Measurements from ENCODE around the gene LRP10. TPM values are rescaled to one million over a fixed set of nuclear protein-coding genes. Genes with fewer than 3 reads are reported as not detected.

LRP10 gene
- total and polyA plus RNA-seq, 2 of the 4 experiments (the other 2 are of a cell fraction): 25.1 to 118 TPM

- TF ChIP-seq, protein P1, sequence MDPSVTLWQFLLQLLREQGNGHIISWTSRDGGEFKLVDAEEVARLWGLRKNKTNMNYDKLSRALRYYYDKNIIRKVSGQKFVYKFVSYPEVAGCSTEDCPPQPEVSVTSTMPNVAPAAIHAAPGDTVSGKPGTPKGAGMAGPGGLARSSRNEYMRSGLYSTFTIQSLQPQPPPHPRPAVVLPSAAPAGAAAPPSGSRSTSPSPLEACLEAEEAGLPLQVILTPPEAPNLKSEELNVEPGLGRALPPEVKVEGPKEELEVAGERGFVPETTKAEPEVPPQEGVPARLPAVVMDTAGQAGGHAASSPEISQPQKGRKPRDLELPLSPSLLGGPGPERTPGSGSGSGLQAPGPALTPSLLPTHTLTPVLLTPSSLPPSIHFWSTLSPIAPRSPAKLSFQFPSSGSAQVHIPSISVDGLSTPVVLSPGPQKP (IDR thresholded peaks at IDR 0.05; ENCODE audit: borderline replicate concordance, low read depth, low read length): no peak
- no peak for TF ChIP-seq RFX5 (IDR thresholded peaks at IDR 0.05; ENCODE audit: low read depth, low read length)
- no peak for TF ChIP-seq CTCF (conservative IDR thresholded peaks at IDR 0.05; ENCODE audit: low read depth, low read length)
Observed at GRCh38 chr14:22848351-22849164, 23.0 kb upstream of the LRP10 start (continued).
